Left renal pelvis (tissue), 4 donors: ENCODE data around the gene RRP1. TPM values are rescaled to one million over a fixed set of nuclear protein-coding genes. Genes with fewer than 3 reads are reported as not detected.
"Not testable (repeated sequence)": the region's sequence is repeated elsewhere in the genome, so short reads cannot be mapped to it uniquely, and the experiment has no call there.

ENCODE experiments used
- DNase-seq, 4 donors: peaks; one replicate each; pipeline ENCODE4 v3.0.0-alpha.2; 2013; ENCODE audit warnings: low read depth in 4 of 4, low spot score in 3 of 4
- polyA plus RNA-seq, 4 donors: library from polyadenylated mRNA; unstranded; fragments of 120-200 nt; gene quantifications; one replicate each; pipeline ENCODE4 v1.2.1, GENCODE V29; 2013; ENCODE audit not compliant: insufficient read length in 4 of 4

The RRP1 gene
- polyA plus RNA-seq, 4 donors, result 23.4 to 35.9 (median 28.6) TPM

- no peak for DNase-seq
These were observed 42.8 kb downstream of the RRP1 start for GRCh38 chr21:43832158-43832550.

DNA sequence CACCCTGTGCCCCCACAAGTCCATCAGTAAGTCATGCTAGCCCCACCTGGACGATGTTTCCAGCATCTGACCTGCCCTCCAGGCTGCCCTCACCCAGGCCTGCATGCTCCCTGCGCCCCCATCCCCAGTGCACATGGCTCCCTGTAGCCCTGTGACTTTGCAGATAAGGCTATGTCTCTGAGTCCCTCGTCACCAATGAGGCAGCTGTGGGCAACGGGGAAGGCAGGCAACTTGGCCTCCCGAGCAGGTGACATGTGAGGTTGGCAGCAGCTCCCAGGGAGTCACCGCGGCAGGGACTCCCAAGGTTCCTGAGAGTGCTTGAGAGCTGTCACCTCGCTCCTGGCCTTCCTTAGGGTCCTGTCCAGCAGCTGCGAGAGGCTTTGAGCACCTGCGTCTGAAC is 43.3 kb downstream of the RRP1 start:
- no peak for DNase-seq

GRCh38 chr21:43834146-43834905 is 44.9 kb downstream of the RRP1 start:
- no peak for DNase-seq

DNA sequence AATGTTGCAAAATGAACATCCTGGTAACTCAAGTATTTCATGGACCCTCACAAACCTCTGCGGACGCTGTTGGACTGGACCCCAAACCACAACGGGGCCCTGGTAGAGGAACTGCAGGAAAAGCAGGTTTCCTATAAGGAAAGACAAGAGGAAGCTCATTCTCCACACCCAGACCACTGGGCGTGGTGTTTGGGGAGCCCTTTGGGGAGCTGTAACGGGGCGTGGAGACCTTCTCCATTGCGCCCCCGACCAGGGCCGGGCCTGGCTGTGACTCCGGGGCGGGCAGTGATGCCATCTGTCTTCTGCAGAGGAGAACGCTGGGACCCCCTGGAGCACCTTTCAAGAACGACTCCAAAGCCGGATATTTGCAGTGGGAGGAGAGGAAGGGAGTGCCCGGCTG is 45.7 kb downstream of the RRP1 start:
- DNase-seq, result no peak

GRCh38 chr21:43835861-43836260 is 46.5 kb downstream of the RRP1 start:
- no peak for DNase-seq

GRCh38 chr21:43836616-43837015 is 47.2 kb downstream of the RRP1 start:
- DNase-seq, result no peak

- DNase-seq, result no peak
These were observed 50.9 kb downstream of the RRP1 start for GRCh38 chr21:43840259-43840658.

DNA sequence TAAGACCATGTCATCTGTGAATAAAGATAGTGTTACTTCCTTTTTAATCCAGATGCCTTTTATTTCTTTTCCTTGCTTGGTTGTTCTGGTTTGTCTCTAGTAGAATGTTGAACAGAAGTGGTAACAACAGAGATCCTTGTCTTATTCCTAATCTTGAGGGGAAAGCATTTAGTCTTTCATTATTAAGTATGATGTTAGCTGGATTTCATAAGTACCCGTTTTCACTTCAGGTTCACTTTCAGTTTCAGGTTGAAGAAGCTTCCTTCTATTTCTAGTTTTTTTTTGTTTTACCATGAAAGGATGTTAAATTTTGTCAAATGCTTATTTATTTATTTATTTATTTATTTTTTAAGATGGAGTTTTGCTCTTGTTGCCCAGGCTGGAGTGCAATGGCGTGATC is 53.4 kb downstream of the RRP1 start:
- no peak for DNase-seq

DNA sequence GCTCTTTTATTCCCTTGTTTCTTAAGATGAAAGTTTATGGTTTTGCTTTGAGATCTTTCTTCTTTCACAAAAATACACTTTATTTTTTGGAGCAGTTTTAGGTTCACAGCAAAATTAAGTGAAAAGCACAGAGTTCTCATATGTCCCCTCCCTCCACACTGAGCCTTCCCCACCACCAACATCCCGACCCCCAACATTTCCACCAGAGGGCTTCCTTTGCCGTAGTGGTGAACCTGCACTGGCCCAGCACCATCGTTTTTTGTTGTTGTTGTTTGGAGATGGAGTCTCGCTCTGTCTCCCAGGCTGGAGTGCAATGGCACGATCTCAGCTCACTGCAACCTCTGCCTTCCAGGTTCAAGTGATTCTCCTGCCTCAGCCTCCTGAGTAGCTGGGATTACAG is 55.5 kb downstream of the RRP1 start:
- DNase-seq, result not testable (repeated sequence)

GRCh38 chr21:43845386-43845785 is 56.0 kb downstream of the RRP1 start:
- DNase-seq, result no peak

DNA sequence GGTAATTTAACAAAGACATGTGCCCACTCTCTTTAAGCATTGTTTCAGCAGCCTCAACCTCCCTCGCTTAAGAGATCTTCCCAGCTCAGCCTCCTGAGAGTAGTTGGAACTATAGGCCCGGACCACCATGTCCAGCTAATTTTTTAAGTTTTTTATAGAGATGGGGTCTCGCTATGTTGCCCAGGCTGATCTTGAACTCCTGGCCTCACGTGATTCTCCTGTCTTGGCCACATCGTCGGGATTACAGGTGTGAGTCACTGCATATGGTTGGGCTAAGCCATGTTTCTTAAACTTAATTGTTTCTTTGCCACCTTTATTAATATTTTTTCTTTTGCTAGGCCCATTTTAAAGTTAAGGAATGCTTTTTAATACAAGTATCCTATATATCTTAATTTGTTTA is 57.1 kb downstream of the RRP1 start:
- DNase-seq, result no peak

DNA sequence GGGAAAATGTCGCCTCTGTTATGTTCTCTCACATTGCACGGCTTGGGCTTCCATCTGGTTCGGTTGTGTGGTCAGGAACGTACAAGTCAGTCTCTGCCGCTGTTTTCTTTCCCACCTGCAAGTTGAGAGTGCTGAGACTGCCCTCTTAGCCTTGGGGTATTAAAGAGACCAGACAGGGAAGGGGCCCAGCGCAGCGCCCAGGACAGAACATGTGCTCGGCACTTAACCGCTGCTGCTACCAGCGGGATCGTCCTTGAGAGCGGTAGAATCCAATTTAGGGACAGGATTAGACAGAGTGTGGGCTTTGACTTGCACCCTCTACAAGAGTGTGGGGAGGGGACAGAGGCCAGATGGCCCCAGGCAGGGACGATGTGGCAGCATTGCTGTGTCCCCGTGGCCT is 57.9 kb downstream of the RRP1 start:
- no peak for DNase-seq

DNA sequence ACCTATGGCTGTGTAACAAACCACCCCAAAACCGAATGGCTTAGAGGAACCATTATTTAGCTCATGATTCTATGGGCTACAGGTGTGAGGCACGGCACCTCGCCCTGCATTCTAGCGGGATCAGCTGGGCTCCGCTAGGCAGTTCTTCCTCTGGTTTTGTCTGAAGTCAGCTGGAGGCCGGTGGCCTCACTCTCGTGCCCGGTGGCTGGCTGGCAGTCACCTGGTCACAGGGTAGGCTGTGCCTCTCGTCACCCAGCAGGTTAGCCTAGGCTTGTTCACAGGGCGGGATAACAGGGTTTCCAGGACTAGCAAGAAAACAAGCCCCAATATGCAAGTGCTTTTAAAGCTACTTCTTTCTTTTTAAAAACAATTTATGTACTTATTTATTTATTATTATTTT is 59.4 kb downstream of the RRP1 start:
- no peak for DNase-seq

DNA sequence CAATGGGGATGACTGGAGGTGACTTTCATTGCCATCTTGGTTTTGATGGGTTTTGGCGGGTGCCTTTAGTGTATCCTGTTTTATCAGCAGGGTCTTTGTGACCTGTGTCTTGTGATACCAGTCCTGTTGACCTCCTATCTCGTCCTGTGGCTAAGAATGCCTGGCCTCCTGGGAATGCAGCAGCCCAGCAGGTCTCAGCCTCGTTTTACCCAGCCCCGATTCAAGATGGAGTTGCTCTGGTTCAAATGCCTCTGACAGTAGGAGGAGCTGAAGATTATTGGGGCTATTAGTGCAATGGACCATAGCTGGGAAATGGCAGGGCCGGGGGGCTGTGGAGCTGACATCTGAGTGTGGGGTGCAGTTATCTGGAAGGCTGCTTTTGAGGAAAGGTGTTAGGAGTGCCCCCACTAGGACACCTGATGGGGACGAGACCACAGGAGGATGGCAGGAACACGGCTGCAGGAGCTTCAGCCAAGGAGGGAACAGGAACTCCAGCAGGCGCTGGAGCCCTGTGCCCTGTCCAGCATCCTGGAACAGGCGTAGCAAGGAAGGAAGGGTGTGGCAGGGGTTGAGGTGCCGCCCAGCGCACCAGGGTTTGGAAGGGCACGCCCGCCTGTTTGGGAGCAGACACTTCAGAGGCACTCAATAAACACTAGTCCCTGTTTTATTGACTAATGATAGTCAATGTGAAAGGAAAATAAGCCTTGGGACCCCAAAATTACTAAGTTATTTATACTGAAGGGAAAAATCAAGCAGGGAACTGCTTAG is 60.3 kb downstream of the RRP1 start:
- DNase-seq, result no peak

GRCh38 chr21:43850728-43851295 is 61.4 kb downstream of the RRP1 start:
- no peak for DNase-seq

DNA sequence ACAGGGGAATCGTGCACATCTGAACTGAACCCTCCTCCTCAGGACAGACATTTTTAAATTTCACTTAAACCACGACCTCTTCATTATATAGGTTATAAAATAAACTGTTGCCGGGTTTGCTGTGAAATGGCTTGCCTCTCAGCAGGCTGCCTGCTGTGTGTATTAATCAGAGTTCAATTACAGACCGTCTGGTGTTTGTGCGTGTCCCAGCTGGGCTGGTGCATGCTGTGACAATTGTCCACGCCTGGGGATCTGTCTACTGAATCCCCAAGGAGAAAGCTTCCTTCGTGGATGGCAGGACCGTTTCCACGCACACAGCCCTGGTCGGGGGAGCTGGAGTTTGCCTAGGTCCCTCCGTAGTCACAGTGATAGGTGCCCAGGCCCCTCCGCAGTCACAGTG is 62.2 kb downstream of the RRP1 start:
- no peak for DNase-seq

- no peak for DNase-seq
These were observed 64.7 kb downstream of the RRP1 start for GRCh38 chr21:43853851-43854772.
